Epithelial cell of proximal tubule (primary cell): Measurements from ENCODE around the gene COL6A2. TPM values are rescaled to one million over a fixed set of nuclear protein-coding genes. Genes with fewer than 3 reads are reported as not detected.
"Not testable (repeated sequence)": the region's sequence is repeated elsewhere in the genome, so short reads cannot be mapped to it uniquely, and the experiment has no call there.

Source experiments
- DNase-seq: peaks from one replicate; pipeline ENCODE4 v3.0.0-alpha.2; 2011; ENCODE audit warnings: low read depth
- H3K4me3 ChIP-seq: 2 replicates; pipeline ENCODE4 v1.5.1; 2011; ENCODE audit warnings: low read depth, mild to moderate bottlenecking, low read length
- CTCF ChIP-seq: conservative IDR thresholded peaks from 2 replicates; pipeline ENCODE4 v1.5.1; 2012; ENCODE audit warnings: low read depth, mild to moderate bottlenecking, low read length
- total RNA-seq: library from RNA; depleted of rRNA; stranded (reverse); fragments of >200 nt; gene quantifications from 2 replicates; pipeline ENCODE4 v1.2.3, GENCODE V29; 2015

Gene COL6A2
- total RNA-seq, 1 donor from 2014 or later = 138 TPM

GRCh38 chr21:46083791-46084561, 13.9 kb upstream of the COL6A2 start:
- TF ChIP-seq CTCF = no peak
- DNase-seq = no peak
- H3K4me3 ChIP-seq = no peak overlapping the region

GRCh38 chr21:46084709-46085108, 13.2 kb upstream of the COL6A2 start:
- TF ChIP-seq CTCF = no peak
- DNase-seq = no peak
- H3K4me3 ChIP-seq = no peak overlapping the region

GRCh38 chr21:46085259-46085658, 12.7 kb upstream of the COL6A2 start:
- DNase-seq = not testable (repeated sequence)

GRCh38 chr21:46087641-46088040, 10.3 kb upstream of the COL6A2 start:
- DNase-seq = no peak
- no peak overlapping the region for H3K4me3 ChIP-seq
- TF ChIP-seq CTCF = no peak

More at GRCh38 chr21:46085259-46085658, 12.7 kb upstream of the COL6A2 start:
- not testable (repeated sequence) for H3K4me3 ChIP-seq

GRCh38 chr21:46088189-46088588, 9.7 kb upstream of the COL6A2 start:
- TF ChIP-seq CTCF = no peak
- no peak for DNase-seq

GRCh38 chr21:46089285-46089684, 8.6 kb upstream of the COL6A2 start:
- no peak for TF ChIP-seq CTCF

More at GRCh38 chr21:46088189-46088588, 9.7 kb upstream of the COL6A2 start:
- no peak overlapping the region for H3K4me3 ChIP-seq

GRCh38 chr21:46091118-46091517, 6.8 kb upstream of the COL6A2 start:
- TF ChIP-seq CTCF = no peak

More at GRCh38 chr21:46089285-46089684, 8.6 kb upstream of the COL6A2 start:
- no peak for DNase-seq
- H3K4me3 ChIP-seq = no peak overlapping the region

More at GRCh38 chr21:46091118-46091517, 6.8 kb upstream of the COL6A2 start:
- H3K4me3 ChIP-seq = no peak overlapping the region
- DNase-seq = no peak
